HG02973 (cell line): Measurements from ENCODE around the gene PRKG1.

ENCODE experiments used
- ATAC-seq: cut with Tn5 transposase; IDR thresholded peaks from one replicate; pipeline ENCODE4 v1.9.1; 2021; ENCODE audit warnings: moderate library complexity; ENCODE audit not compliant: unreplicated experiment

PRKG1 gene

DNA sequence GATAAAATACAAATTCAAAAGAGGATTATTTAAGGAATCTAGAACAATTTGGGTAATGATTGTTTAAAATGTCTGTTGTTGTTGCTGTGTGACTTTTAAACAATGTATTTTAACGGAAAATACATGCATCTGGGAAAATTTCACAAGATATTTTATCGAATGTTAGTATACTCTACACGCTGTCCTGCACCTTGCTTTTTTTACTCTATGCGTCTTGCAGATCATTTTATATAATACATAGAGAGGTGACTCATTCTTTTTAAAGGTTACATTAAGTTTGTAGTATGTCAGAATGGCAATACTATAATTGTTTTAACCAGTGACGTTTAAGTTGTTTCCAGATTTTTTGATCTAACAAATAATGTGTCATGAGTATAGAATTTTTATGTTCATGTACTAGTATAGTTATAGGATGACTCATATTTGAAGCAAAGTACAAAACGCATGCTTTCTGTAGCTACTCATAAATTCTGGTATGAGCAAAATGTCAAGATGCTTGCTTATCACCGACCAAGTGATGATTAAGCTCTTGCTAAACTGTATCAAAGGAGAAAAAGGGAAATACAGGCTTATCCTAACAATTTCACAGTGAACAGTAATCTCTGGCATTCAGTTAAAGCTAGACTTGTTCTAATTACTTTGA is 1244.7 kb downstream of the PRKG1 start:
- ATAC-seq: no peak

DNA sequence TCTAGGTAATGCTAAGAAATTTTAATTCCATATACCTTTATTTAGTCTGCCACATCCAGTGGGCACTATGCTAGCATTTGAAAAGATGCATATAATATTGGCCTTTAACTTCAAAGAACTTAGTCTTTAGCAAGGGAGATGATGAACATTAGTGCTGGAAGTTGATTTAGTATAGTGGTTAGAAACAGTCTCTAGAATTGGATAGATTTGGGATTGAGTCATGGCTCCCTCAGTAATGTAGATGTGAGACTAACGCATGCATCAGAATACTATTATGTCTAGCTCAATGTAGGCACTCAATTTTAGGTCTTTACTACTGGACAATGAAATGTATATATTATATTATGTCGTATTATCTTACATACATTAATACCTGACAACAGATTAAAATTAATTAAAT is 1245.6 kb downstream of the PRKG1 start:
- no peak for ATAC-seq

DNA sequence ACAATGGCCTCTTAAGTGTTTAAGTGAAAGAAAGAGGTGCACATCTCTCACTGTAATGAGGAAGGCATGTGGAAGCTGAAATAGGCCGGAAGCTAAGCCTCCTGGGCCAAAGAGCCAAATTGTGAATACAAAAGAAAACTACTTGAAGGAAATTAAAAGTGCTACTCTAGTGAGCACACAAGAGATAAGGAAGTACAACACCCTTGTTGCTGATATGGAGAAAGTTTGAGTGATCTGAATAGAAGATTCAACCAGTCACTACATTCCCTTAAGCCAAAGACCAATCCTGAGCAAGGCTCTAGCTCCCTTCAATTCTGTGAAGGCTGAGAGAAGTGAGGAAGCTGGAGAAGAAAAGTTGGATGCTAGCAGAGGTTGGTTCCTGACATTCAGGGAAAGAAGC is 1248.0 kb downstream of the PRKG1 start:
- no peak for ATAC-seq

GRCh38 chr10:52322936-52323335 is 1248.6 kb downstream of the PRKG1 start:
- ATAC-seq: no peak

DNA sequence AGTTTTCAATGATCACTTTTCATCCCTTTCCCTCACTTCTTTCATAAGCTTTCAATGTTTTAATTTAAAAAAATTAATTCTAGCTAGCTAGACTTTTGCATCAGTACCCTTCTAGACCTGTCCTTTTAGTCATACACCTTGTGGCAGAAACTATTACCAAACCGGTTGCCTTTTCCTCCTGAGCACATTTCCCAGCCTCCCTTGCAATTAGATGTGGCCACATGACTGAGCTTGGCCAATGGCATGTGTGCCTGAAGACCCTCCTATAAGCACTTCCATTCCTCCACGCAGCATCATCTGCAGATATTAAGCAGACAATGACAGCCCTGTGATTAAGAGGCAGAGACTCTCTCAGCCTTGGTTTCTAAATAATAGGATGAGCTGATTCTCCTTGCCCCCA is 1252.1 kb downstream of the PRKG1 start:
- no peak for ATAC-seq

GRCh38 chr10:52331638-52332364 is 1257.5 kb downstream of the PRKG1 start:
- ATAC-seq: no peak

GRCh38 chr10:52332815-52333214 is 1258.5 kb downstream of the PRKG1 start:
- no peak for ATAC-seq

- no peak for ATAC-seq
Measured at GRCh38 chr10:52334595-52334994, 1260.3 kb downstream of the PRKG1 start.

DNA sequence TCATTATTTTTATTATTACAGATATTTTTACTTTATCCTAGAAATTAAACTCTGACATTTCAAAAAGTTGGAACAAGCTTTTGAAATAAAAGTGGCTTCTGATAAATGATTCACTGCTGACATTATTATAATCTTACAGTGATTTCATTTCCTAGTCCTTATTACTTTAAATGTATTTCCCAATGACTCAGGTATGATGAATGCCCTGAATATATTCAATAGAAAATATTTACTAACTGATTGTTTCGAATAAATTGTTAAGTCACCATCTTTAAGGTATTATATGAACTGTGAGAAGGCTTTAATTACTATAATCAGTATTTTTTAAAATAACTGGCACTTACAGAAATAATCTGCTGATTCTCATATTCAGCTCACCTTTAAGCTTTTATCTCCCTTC is 1261.4 kb downstream of the PRKG1 start:
- ATAC-seq: no peak

DNA sequence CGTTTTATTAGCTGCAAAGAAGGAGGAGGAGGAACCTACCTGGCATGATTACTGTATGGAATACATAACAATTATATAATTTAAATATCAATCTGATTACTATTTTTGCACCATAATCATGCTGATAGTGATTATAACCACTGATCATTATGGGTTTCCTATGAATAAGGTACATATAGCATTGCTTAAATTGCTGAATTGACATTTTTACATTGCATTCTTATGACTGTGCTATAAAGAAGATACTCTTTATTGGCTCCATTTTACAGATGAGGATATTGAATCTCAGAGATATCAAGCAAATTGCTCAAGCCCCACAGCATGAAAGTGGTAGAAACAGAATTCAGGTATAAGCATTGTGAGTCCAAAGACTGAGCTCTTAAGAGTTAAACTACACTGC is 1262.9 kb downstream of the PRKG1 start:
- ATAC-seq: no peak

GRCh38 chr10:52343439-52343838 is 1269.2 kb downstream of the PRKG1 start:
- no peak for ATAC-seq

GRCh38 chr10:52346394-52347326 is 1272.4 kb downstream of the PRKG1 start:
- no peak for ATAC-seq

GRCh38 chr10:52347327-52347667 is 1273.0 kb downstream of the PRKG1 start:
- ATAC-seq: no peak
